Measurements from ENCODE around the gene RASSF5. TPM values are rescaled to one million over a fixed set of nuclear protein-coding genes. Genes with fewer than 3 reads are reported as not detected.

RASSF5 gene
- polyA plus RNA-seq, 3 donors, result 5.0 to 5.4 (median 5.1) TPM

DNA sequence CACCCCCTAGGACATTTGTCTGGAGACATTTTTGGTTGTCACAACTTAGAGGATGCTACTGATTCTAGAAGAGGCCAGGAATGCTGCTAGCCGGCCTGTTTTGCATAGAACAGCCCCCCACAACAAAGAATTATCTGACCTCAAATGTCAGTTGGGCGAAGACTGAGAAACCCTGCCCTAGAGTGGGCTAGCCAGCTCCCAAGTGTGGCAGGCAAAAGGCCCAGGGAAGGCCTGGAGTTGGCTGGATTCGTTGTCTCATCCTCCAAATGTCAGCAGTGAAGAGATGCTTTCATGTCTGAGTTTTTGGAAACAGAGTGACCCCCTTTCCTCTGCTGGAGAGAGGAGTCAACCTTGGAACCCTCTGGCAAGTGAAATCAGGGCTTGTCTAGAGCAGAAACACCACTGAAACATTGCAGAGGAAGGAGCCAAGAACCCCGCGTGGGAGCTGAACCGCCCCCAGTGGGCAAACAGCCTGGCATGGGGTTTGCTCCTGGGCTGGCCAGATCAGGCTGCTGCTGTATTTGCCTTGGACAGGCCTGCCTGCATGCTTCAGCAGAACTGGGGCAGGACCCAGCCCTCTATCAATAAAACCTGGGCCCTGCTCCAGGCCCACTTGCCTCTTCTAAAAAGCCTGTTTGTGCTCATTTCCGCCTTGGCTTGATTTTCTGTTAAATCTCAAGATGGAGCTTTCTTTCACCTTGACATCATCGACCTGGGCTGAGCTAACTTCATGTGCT, 32.9 kb downstream of the RASSF5 start:
- DNase-seq (ENCODE audit: low read depth in 3 of 3, low spot score in 2 of 3), result no peak

DNA sequence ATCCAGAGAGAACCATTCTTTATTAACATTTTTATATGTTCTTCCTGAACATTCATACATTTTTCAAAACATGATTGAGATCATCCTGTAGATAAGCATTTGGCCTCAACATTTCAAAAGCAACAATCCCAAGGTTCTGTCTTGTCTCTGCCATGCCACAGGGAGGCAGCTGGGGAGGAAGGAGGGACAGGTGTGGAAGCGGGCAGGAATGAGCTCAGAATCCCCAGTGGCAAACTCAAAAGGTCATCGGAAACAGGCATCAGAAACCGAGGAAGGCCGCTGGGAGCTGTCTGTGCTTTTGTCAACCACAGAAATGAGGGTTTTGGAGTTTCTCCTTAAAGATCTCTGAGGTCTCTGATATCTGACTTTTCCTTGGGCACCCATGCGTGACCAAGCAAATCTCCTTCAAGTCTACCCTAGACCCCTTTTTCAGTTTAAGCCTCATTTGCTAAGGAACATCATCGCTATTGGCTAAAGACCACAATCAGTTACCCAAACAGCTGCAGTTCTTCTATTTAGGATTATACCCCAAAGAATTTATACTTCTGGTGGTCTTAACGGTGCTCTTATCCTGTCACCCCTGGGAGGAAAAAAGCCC, 34.0 kb downstream of the RASSF5 start:
- DNase-seq (ENCODE audit: low read depth in 3 of 3, low spot score in 2 of 3), result no peak

DNA sequence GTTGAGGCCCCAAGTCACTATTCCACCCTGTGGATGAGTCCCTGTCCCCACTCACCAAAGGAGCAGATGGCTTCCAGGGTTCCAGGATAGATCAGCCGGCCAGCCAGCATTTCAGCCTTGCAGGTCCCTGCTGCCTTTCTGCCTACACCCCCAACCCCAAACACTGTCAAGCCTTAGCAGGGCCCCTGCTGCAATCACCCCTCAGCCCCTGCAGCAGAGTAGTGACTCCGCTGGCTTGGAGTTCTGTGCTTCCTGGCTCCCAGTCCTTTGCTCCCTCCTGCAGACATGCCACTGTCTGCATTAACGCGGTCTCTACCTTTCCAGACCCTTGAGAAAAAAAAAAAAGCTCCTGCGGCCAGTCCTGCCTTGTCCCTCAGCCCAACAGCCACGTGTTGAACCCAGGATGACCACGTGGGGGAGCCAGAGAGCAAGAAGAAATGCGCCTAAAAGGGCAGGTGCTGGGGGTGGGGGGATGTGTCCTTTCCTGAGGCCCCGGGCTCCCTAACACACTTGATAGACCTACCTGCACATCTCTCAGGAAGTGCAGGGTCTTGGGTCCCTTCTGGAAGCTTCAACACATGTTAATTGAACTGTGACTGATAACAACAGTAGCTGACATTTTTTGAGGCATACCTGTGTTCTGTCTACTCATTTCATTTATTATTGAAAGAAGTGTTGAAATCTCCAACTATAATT, 37.4 kb downstream of the RASSF5 start:
- DNase-seq (ENCODE audit: low read depth in 3 of 3, low spot score in 2 of 3), result peak in 2 of 3 donors; percentile 38 to 56

GRCh38 chr1:206545351-206545750, 38.0 kb downstream of the RASSF5 start:
- DNase-seq (ENCODE audit: low read depth in 3 of 3, low spot score in 2 of 3), result no peak

GRCh38 chr1:206547104-206547503, 39.8 kb downstream of the RASSF5 start:
- no peak for DNase-seq (ENCODE audit: low read depth in 3 of 3, low spot score in 2 of 3)

DNA sequence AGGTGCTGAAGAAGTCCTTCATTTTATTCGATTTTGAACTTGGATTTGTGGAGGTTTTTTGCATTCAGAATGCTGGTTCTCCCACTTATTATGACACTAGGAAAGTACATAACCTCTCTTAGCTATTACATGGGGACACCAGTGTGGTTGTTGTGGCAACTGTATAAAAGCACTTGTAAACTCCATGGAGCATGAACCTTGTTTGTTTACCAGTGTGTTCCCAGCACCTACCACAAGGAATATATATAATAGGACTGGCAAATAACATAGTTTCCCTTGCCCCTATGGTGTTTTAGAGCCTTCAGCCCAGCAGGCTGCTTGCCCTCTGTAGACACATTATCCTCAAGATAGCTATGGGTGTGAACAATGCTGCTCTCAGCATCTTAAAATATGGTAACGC, 43.1 kb downstream of the RASSF5 start:
- no peak for DNase-seq (ENCODE audit: low read depth in 3 of 3, low spot score in 2 of 3)

- DNase-seq (ENCODE audit: low read depth in 3 of 3, low spot score in 2 of 3), result no peak
These were observed 44.1 kb downstream of the RASSF5 start for GRCh38 chr1:206551296-206551985.

DNA sequence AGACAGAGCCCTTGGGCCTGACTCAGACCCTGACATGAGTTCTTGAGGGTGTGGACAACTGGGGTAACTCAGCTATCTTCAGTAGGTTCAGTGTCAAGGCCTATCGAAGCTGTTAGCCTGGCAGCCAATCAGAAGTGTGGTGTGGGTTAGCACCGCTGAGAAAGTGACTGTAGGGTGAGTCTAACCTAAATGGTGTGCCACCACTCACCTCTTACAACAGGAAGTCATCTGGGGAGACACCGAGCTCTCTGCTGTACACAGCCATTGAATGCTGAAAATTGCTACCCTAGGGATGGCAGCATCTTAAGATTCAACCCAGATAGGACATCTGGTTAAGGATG, 44.6 kb downstream of the RASSF5 start:
- no peak for DNase-seq (ENCODE audit: low read depth in 3 of 3, low spot score in 2 of 3)

GRCh38 chr1:206554211-206554610, 46.9 kb downstream of the RASSF5 start:
- no peak for DNase-seq (ENCODE audit: low read depth in 3 of 3, low spot score in 2 of 3)

DNA sequence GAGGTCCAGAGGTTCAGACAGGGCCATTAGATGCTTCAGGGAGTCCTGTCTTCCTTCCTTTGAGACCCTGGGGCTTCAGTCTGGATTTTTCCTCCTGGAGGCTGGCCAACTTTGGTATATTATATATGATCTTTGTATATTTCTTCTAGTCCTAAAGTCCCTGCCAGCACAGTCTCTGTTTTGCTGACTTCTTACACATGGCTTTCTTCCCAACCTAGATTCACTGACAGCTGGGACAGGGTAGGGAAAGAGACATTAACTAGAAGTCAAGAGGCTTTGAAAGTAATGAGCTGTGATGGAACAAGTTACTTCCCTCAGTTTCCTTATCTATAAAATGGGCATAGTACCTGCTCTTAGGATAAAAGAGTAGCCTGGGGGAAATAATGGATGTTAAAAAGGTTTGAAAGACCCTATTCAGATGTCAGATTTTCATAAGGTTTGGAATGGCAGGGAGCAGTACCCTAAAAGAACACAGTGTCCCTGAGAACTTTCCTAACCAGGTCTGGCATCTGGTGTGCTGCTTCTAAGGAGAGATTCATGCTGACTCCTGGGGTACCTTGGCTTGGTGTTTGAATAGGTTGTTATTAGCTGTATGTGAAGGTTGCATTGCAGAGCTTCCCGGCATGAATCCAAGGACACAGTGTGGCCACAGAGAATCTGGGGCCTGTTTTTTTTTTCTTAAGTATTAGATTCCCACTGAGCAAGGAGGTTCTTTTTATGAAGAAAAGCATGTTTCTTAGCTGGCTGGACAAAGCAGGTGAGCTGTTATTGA, 47.6 kb downstream of the RASSF5 start:
- DNase-seq (ENCODE audit: low read depth in 3 of 3, low spot score in 2 of 3), result no peak

GRCh38 chr1:206555473-206555935, 48.2 kb downstream of the RASSF5 start:
- DNase-seq (ENCODE audit: low read depth in 3 of 3, low spot score in 2 of 3), result no peak

GRCh38 chr1:206556047-206556749, 48.9 kb downstream of the RASSF5 start:
- no peak for DNase-seq (ENCODE audit: low read depth in 3 of 3, low spot score in 2 of 3)

- DNase-seq (ENCODE audit: low read depth in 3 of 3, low spot score in 2 of 3), result peak in 1 of 3 donors; percentile 44
These were observed 49.7 kb downstream of the RASSF5 start for GRCh38 chr1:206556750-206557635.

GRCh38 chr1:206557636-206558473, 50.5 kb downstream of the RASSF5 start:
- no peak for DNase-seq (ENCODE audit: low read depth in 3 of 3, low spot score in 2 of 3)

DNA sequence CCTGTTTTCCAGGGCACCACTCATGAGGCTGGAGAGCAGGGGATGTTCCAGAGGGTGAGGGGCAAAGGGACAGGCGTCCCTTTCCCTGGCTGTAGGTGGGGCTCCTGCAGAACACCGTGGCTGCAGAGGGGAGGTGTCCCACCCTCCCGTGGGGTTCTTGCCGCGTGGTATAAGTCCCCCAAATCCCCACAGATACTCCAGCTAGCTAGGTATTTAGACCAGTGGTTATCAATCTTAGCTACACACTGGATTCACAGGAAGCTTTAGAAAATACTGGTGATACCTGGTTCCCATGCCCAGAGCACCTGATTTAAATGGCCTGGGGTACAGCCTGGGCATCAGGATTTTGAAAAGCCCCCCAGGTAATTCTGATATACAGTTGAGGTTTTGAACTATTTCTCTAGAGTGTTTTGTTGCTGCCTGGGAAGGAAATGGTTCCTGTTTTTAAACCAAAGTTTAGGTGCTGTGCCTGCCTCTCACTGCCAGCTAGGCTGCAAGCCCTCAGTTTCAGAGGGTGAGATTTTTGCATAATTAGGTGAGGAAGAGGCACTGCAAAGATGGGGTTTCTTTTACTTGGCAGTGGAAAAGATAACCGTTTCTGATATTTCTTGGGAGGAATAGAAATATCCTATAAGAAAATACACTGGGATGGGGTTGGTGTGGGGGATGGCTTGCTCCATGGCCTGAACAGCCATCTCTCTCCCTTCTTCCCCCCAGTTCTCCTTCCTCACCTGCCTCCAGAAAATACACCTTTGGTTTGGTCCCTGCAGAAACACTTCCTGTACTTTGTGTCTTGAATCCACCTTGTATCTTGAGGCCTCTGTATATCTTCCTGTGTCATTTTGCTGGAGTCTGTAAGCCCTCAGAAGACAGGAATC, 51.7 kb downstream of the RASSF5 start:
- DNase-seq (ENCODE audit: low read depth in 3 of 3, low spot score in 2 of 3), result no peak

- DNase-seq (ENCODE audit: low read depth in 3 of 3, low spot score in 2 of 3), result no peak
These were observed 52.3 kb downstream of the RASSF5 start for GRCh38 chr1:206559672-206559995.

DNA sequence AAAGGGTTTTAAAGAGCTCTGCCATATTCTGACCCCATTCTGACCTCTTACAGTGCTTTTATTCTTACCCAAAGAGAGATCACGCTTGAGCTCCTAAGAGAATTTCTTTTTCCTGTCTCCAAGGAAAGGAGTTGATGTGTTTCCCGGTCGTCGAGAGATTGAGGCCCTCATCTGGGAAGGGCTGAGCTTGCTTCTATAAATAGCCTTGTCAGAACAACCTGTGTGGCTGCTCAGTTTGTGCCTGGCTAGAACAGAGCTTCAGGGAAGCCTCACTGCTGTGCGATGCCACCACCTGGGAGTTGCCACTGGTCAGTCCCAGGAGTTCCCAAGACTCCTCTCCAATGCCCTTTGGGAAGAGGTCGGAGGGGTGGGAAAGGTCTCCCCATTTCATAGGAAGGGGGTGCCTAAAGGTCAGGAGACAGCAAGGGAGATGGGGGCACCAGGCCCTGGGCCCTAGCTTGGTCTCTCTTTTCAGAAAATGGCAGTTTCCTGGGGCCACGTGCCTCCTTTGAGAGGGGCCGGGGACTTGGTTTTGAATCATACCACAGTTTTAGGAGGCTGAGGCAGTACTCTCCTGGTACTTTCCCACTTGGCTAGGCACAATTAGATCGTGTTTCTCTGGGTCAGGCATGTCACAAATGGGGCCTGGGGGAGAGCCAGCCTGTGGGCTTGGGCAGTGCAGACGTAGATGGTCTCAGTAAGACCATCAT, 52.8 kb downstream of the RASSF5 start:
- no peak for DNase-seq (ENCODE audit: low read depth in 3 of 3, low spot score in 2 of 3)

All from right renal cortex interstitium (tissue), 3 donors.